H1 (cell line): Measurements from ENCODE around the gene RIPOR3. TPM values are rescaled to one million over a fixed set of nuclear protein-coding genes. Genes with fewer than 3 reads are reported as not detected.

Source experiments
- CHD1 ChIP-seq: IDR thresholded peaks from 2 replicates; pipeline ENCODE4 v1.6.1; 2012; ENCODE audit warnings: low read depth, low read length, improper control_type of control experiment
- HDAC2 ChIP-seq, 2 experiments: fragments of 300-600 bp in 1 of 2; sonication (generic) in 1 of 2; IDR thresholded peaks; 2 replicates each; pipeline ENCODE4 v1.6.1; 2011 to 2012; ENCODE audit warnings: low read depth in 2 of 2, low read length in 2 of 2, mild to moderate bottlenecking in 2 of 2, moderate library complexity in 2 of 2, borderline replicate concordance in 1 of 2, inconsistent platforms in 1 of 2
- KDM1A ChIP-seq: fragments of 200-600, 300-600 bp; sonication (generic); IDR thresholded peaks from 2 replicates; pipeline ENCODE4 v1.7.1; 2016; ENCODE audit warnings: mild to moderate bottlenecking, low read length, borderline replicate concordance
- KDM5A ChIP-seq: fragments of 200-600 bp; IDR thresholded peaks from 2 replicates; pipeline ENCODE4 v1.7.1; 2012; ENCODE audit warnings: mild to moderate bottlenecking, low read length, inconsistent platforms, mixed read lengths
- POLR2AphosphoS5 ChIP-seq: IDR thresholded peaks from 2 replicates; pipeline ENCODE4 v1.6.1; 2011; ENCODE audit warnings: low read depth, low read length
- SIX5 ChIP-seq: IDR thresholded peaks from 2 replicates; pipeline ENCODE4 v1.6.1; 2011; ENCODE audit warnings: mild to moderate bottlenecking, low read depth, low read length
- polyA plus RNA-seq, 7 experiments: library from polyadenylated mRNA; depleted of rRNA in 3 of 7; stranded (reverse) in 5 of 7; unstranded in 2 of 7; fragments of >200 nt in 5 of 7; fragments of 200-250 nt in 2 of 7; gene quantifications; 1 replicate in 5 of 7; 2 replicates in 1 of 7; 4 replicates in 1 of 7; pipeline versions ENCODE4 v1.2.1 to v1.2.3, GENCODE V29; 2011 to 2013; ENCODE audit warnings: missing spikeins in 2 of 7, mixed read lengths in 2 of 7
- total RNA-seq: library from RNA; stranded (reverse); fragmentation: NEBNext Ultra II Directional; extraction: Animal tissue kit (Norgen Biotek cat#: 25700); gene quantifications from 2 replicates; pipeline ENCODE4 v1.2.1, GENCODE V29; 2021

The RIPOR3 gene
- total and polyA plus RNA-seq, 2 of the 8 experiments (the other 6 are each of a cell fraction or from before 2014, with no cell fraction given) = 3.6 to 4.5 TPM

GRCh38 chr20:50701041-50701963 lies 10.0 kb upstream of the RIPOR3 start (continued):
- TF ChIP-seq HDAC2 (IDR thresholded peaks at IDR 0.05; ENCODE audit: borderline replicate concordance in 1 of 2, low read depth in 2 of 2, low read length in 2 of 2) (no peak), POLR2AphosphoS5 (no peak), CHD1 (no peak), KDM5A (no peak), KDM1A (no peak), SIX5 (no peak)
